Kidney epithelial cell (primary cell): Measurements from ENCODE around the gene BCL7A. TPM values are rescaled to one million over a fixed set of nuclear protein-coding genes. Genes with fewer than 3 reads are reported as not detected.
A peak's percentile ranks its signal among the peaks of the same experiment; 100 is the strongest.

Experiments
- DNase-seq: peaks from one replicate; pipeline ENCODE4 v3.0.0-alpha.2; 2010; ENCODE audit warnings: low read depth
- H3K27me3 ChIP-seq: 2 replicates; pipeline ENCODE4 v1.6.0; 2011; ENCODE audit warnings: low read length; ENCODE audit not compliant: control insufficient read depth, insufficient read depth
- H3K36me3 ChIP-seq: 2 replicates; pipeline ENCODE4 v1.5.1; 2011; ENCODE audit warnings: low read length; ENCODE audit not compliant: control insufficient read depth, insufficient read depth
- H3K4me3 ChIP-seq: 2 replicates; pipeline ENCODE4 v1.5.1; 2011; ENCODE audit warnings: low read depth, mild to moderate bottlenecking, control low read depth, low read length
- total RNA-seq: library from RNA; depleted of rRNA; stranded (reverse); fragments of >200 nt; gene quantifications from 2 replicates; pipeline ENCODE4 v1.2.3, GENCODE V29; 2015
- TF ChIP-seq, protein P1 (sequence below): IDR thresholded peaks from 2 replicates; pipeline ENCODE4 v1.5.1; 2011; ENCODE audit warnings: mild to moderate bottlenecking, moderate library complexity, low read length, control low read depth, inconsistent platforms; ENCODE audit not compliant: insufficient read depth, poor library complexity, severe bottlenecking

The BCL7A gene
- total RNA-seq, 1 donor from 2014 or later: 23.8 TPM

GRCh38 chr12:122059203-122059960, 37.7 kb downstream of the BCL7A start:
- TF ChIP-seq, protein P1, sequence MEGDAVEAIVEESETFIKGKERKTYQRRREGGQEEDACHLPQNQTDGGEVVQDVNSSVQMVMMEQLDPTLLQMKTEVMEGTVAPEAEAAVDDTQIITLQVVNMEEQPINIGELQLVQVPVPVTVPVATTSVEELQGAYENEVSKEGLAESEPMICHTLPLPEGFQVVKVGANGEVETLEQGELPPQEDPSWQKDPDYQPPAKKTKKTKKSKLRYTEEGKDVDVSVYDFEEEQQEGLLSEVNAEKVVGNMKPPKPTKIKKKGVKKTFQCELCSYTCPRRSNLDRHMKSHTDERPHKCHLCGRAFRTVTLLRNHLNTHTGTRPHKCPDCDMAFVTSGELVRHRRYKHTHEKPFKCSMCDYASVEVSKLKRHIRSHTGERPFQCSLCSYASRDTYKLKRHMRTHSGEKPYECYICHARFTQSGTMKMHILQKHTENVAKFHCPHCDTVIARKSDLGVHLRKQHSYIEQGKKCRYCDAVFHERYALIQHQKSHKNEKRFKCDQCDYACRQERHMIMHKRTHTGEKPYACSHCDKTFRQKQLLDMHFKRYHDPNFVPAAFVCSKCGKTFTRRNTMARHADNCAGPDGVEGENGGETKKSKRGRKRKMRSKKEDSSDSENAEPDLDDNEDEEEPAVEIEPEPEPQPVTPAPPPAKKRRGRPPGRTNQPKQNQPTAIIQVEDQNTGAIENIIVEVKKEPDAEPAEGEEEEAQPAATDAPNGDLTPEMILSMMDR: no peak

DNA sequence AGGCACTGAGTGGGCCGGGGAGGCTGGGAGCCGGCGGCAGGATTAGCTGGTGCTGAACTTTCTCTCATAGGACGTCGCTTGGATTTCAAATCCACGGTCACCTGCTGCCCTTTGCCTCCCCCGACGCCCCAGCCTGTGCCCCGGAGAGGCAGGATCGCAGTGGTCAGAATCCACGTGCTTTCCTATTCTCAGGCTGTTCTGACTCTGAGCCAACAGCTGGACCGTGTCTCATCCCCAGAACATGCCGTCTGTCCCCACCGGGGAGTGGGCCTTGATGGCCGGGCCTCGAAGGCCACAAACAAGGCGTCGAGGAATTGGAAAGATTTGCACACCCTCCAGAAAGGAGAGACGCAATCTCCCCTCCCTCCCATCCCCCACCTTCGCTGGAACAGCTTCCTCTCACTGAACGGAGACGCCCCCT, 38.4 kb downstream of the BCL7A start:
- TF ChIP-seq, protein P1: no peak
- peaks cover 5% of the 10 kb centered on the region for H3K36me3 ChIP-seq
- no peak overlapping the region for H3K4me3 ChIP-seq
- no peak for DNase-seq
- no peaks in the 10 kb centered on the region for H3K27me3 ChIP-seq

More at GRCh38 chr12:122059203-122059960, 37.7 kb downstream of the BCL7A start:
- H3K4me3 ChIP-seq: no peak overlapping the region
- no peaks in the 10 kb centered on the region for H3K27me3 ChIP-seq
- H3K36me3 ChIP-seq: peaks cover 5% of the 10 kb centered on the region
- DNase-seq: no peak

DNA sequence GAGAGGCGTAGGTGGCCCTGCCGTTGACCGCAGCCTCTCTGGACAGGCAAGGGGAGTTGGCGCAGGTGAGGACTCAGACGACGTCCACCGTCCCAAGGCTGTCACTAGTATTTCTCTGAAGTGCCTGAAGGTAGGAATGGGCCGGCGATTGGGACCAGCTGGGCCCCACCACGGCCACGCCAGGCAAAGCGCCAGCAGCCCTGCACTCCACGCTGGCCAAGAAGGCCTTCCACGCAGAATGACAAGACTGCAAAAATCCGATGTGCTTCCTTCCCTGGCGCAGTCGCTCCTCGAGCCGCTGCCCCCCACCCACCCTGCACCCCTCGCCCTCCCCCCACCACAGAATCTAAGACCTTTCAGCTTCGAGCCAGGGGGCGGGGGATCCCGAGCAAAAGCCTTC, 39.6 kb downstream of the BCL7A start:
- DNase-seq: no peak
- TF ChIP-seq, protein P1: no peak
- peaks cover 5% of the 10 kb centered on the region for H3K36me3 ChIP-seq
- no peak overlapping the region for H3K4me3 ChIP-seq
- H3K27me3 ChIP-seq: no peaks in the 10 kb centered on the region

DNA sequence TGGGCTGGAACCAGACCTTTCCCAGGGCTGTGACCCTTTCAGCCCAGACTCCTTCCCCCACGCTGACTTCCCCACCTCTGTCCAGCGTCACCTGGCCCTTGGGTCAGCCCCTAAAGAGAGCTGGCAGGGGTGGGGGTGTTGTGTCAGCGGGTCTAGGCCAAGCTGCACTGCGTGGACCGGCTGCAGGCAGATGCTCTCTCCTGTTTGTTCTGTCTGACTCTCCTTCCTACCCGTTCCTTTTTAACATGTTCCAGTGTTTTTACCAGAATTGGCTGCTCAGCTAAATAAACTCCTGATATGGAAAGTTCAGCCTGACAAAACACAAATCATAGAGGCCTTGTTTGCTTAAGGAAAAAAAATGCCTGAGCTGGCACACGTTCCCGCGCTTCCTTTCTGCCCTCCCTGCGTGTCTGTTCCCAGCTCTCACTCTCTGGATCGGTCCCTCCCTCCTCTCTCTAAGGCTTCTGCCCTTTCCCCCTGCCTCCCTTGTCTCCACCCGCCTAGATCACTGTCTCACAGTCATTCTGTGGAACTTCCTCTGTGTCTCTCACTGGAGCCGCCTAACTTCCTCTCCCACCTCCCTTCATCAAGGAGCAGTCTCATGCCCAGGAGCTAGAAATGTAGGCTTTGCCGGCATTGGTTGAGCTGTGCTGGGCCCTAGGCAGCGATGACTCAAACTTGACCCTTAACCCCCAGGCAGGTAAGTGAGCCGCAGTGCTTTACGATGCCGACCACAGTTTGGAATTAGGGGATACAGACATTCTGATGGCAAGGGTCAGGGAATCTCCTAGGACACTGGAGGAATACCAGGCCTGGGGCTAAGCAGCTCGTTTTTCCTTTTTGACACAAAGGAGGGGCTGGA, 41.4 kb downstream of the BCL7A start:
- Histone ChIP-seq H3K27me3 (no peaks in the 10 kb centered on the region), H3K36me3 (peaks cover 5% of the 10 kb centered on the region), H3K4me3 (peak overlapping the region; percentile 4)
- DNase-seq: no peak
- TF ChIP-seq, protein P1: no peak

DNA sequence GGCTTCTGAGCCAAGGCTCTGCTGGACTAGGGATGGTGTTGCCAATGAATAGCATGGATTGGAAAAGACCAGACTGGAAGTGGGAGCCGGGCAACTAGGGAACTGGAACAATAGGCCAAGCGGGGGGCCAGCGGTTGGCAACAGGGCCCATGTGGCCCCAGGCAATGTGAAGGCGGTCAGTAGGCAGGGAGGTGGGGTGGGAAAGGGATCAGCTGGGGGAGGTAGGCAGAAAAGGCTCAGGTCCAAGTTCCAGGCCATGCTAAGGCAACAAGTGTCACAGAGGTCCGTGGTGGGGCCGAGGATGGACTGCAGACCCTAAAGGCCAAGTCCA, 42.0 kb downstream of the BCL7A start:
- peaks cover 5% of the 10 kb centered on the region for H3K36me3 ChIP-seq
- peak overlapping the region; percentile 4 for H3K4me3 ChIP-seq
- H3K27me3 ChIP-seq: no peaks in the 10 kb centered on the region
- TF ChIP-seq, protein P1: no peak
- no peak for DNase-seq
